ENCODE results near the gene PRR14. TPM values are rescaled to one million over a fixed set of nuclear protein-coding genes. Genes with fewer than 3 reads are reported as not detected.

PRR14 gene
- total and polyA plus RNA-seq, 2 of the 8 experiments (the other 6 are each of a cell fraction or from before 2014, with no cell fraction given), result 3.6 to 16.1 TPM

- H3K18ac ChIP-seq (ENCODE audit: extremely low read depth, low read length), result no peak overlapping the region
- H3K14ac ChIP-seq (ENCODE audit: insufficient read length), result no peak overlapping the region
- peaks cover 0 to 4% of the 10 kb centered on the region in 2 experiments; a peak in 1 of 4 replicates for H3K79me2 ChIP-seq (ENCODE audit: control insufficient read depth in 1 of 2, insufficient read depth in 2 of 2, low read length in 2 of 2)
- H2AK5ac ChIP-seq (ENCODE audit: low read depth, low read length), result no peak overlapping the region
- ChIA-PET POLR2A (ENCODE audit: partially characterized antibody) (interaction anchor here (0.7 to 1.2 kb wide), 2 partner anchors 28 to 47 kb away, joined by 3 read pairs; partner anchors contain the start of gene ZNF689), CTCF (ENCODE audit: partially characterized antibody) (interaction anchor here (0.7 to 2.6 kb wide), 11 partner anchors 9 to 466 kb away, joined by 3 to 14 read pairs (median 3); no protein-coding TSS in a partner anchor)
- H3K23me2 ChIP-seq (ENCODE audit: low read depth, low read length), result no peaks in the 10 kb centered on the region; the same call in 1 of the 2 replicates
- no peaks in the 10 kb centered on the region for H3K79me1 ChIP-seq (ENCODE audit: low read depth, low read length)
- DNase-seq (ENCODE audit: low read depth in 1 of 2, low spot score in 2 of 2) (no peak), FAIRE-seq (no peak)
- H2BK20ac ChIP-seq (ENCODE audit: low read length), result no peak overlapping the region
- WGBS, 2 experiments (ENCODE audit: extremely low coverage in 1 of 2, insufficient coverage in 1 of 2, insufficient read length in 1 of 2, insufficient replicate concordance in 2 of 2, low coverage in 1 of 2, low lambda C conversion rate in 2 of 2, missing lambda C conversion rate in 1 of 2), result 47% methylated on average over 1 of the region's 1 CpG; no CpG with 5 or more reads in 1 of the 2 experiments
- no peak overlapping the region for H4K8ac ChIP-seq (ENCODE audit: extremely low read depth, insufficient read depth, low read length)
- H3K56ac ChIP-seq (replicated peaks; ENCODE audit: insufficient read length, low read depth, low read length), result no peak overlapping the region
- H2AFZ ChIP-seq (ENCODE audit: low read length), result no peak overlapping the region
- H3K23ac ChIP-seq (ENCODE audit: insufficient read length), result no peak overlapping the region
- H2BK12ac ChIP-seq (ENCODE audit: low read depth, low read length), result no peak overlapping the region
- H3K4me2 ChIP-seq (ENCODE audit: insufficient read depth in 1 of 2, low read depth in 2 of 2, low read length in 2 of 2), result no peak overlapping the region
- no peak overlapping the region for H2BK120ac ChIP-seq (replicated peaks; ENCODE audit: low read depth, low read length)
- H4K91ac ChIP-seq (replicated peaks; ENCODE audit: insufficient read length, low read length), result no peak overlapping the region
- H4K5ac ChIP-seq (ENCODE audit: insufficient read length, low read depth, low read length), result no peak overlapping the region
- H3K27me3 ChIP-seq (replicated peaks in 1 of 4; ENCODE audit: control insufficient read depth in 3 of 4, extremely low read depth in 1 of 4, insufficient read depth in 3 of 4, low read length in 3 of 4), result no peaks in the 10 kb centered on the region; a peak in 1 of 7 replicates
- H3K4ac ChIP-seq (replicated peaks; ENCODE audit: insufficient read length, low read depth, low read length), result no peak overlapping the region
- no peak overlapping the region for H2BK5ac ChIP-seq (ENCODE audit: low read depth, low read length)
- no peak overlapping the region for H3K4me3 ChIP-seq (ENCODE audit: extremely low read depth in 1 of 4, insufficient read depth in 2 of 4, low read depth in 3 of 4, low read length in 4 of 4)
- TF ChIP-seq CTCF (IDR thresholded peaks at IDR 0.05; ENCODE audit: control extremely low read depth in 1 of 3, insufficient read depth in 1 of 3, low read depth in 1 of 3, low read length in 3 of 3) (peak in 2 of 3 experiments; percentile 58 to 73; a peak in 3 of 4 replicates), SRF (IDR thresholded peaks at IDR 0.05; ENCODE audit: low read depth, low read length) (no peak), RAD21 (IDR thresholded peaks at IDR 0.05 in 1 of 2, conservative IDR thresholded peaks at IDR 0.05 in 1 of 2; ENCODE audit: low read depth in 2 of 2, low read length in 2 of 2) (peak; percentile 63 to 69)
- H2BK15ac ChIP-seq (ENCODE audit: low read length), result no peak overlapping the region
- H3K4me1 ChIP-seq (replicated peaks in 1 of 4; ENCODE audit: control insufficient read depth in 3 of 4, insufficient read depth in 4 of 4, low read length in 3 of 4), result no peaks in the 10 kb centered on the region; a peak in 1 of 7 replicates
- no peaks in the 10 kb centered on the region for H4K20me1 ChIP-seq (replicated peaks in 1 of 2; ENCODE audit: control insufficient read depth in 1 of 2, insufficient read depth in 2 of 2, low read length in 2 of 2)
- H3K27ac ChIP-seq (ENCODE audit: low read depth, low read length), result no peak overlapping the region
- no peaks in the 10 kb centered on the region for H3K36me3 ChIP-seq (ENCODE audit: control insufficient read depth in 2 of 4, insufficient read depth in 4 of 4, low read length in 3 of 4)
- H3K9me3 ChIP-seq (ENCODE audit: insufficient read depth in 2 of 2, low read depth in 1 of 2, low read length in 1 of 2), result no peaks in the 10 kb centered on the region
- no peak overlapping the region for H3K9ac ChIP-seq (replicated peaks in 1 of 4; ENCODE audit: extremely low read depth in 1 of 4, low read depth in 3 of 4, low read length in 3 of 4)
Observed at GRCh38 chr16:30637944-30638343, 12.8 kb upstream of the PRR14 start.

All from H1 (cell line).